Measurements from ENCODE around the gene SLC22A31.

Gene SLC22A31

GRCh38 chr16:89183975-89184676, 16.2 kb downstream of the SLC22A31 start:
- Histone ChIP-seq H3K27ac (ENCODE audit: low read length) (no peak overlapping the region), H3K4me1 (ENCODE audit: insufficient read depth, low read length) (no peaks in the 10 kb centered on the region), H3K27me3 (ENCODE audit: insufficient read depth, low read length) (no peaks in the 10 kb centered on the region), H3K36me3 (ENCODE audit: insufficient read depth, low read depth, low read length) (no peaks in the 10 kb centered on the region), H3K4me3 (ENCODE audit: low read length) (no peak overlapping the region), H3K9ac (ENCODE audit: low read depth, low read length) (no peak overlapping the region), H3K9me3 (ENCODE audit: insufficient read depth, low read depth, low read length) (no peaks in the 10 kb centered on the region)

- no peaks in the 10 kb centered on the region for H3K4me1 ChIP-seq (ENCODE audit: insufficient read depth, low read length)
- no peak overlapping the region for H3K9ac ChIP-seq (ENCODE audit: low read depth, low read length)
- H3K27me3 ChIP-seq (ENCODE audit: insufficient read depth, low read length), result no peaks in the 10 kb centered on the region
- no peaks in the 10 kb centered on the region for H3K36me3 ChIP-seq (ENCODE audit: insufficient read depth, low read depth, low read length)
- H3K27ac ChIP-seq (ENCODE audit: low read length), result no peak overlapping the region
- H3K4me3 ChIP-seq (ENCODE audit: low read length), result no peak overlapping the region
- no peaks in the 10 kb centered on the region for H3K9me3 ChIP-seq (ENCODE audit: insufficient read depth, low read depth, low read length)
Measured at GRCh38 chr16:89183463-89183862, 16.9 kb downstream of the SLC22A31 start.

- Histone ChIP-seq H3K9ac (ENCODE audit: low read depth, low read length) (no peak overlapping the region), H3K4me3 (ENCODE audit: low read length) (no peak overlapping the region), H3K36me3 (ENCODE audit: insufficient read depth, low read depth, low read length) (no peaks in the 10 kb centered on the region), H3K27ac (ENCODE audit: low read length) (no peak overlapping the region), H3K9me3 (ENCODE audit: insufficient read depth, low read depth, low read length) (no peaks in the 10 kb centered on the region), H3K4me1 (ENCODE audit: insufficient read depth, low read length) (no peaks in the 10 kb centered on the region), H3K27me3 (ENCODE audit: insufficient read depth, low read length) (no peaks in the 10 kb centered on the region)
Measured at GRCh38 chr16:89179656-89180315, 20.6 kb downstream of the SLC22A31 start.

DNA sequence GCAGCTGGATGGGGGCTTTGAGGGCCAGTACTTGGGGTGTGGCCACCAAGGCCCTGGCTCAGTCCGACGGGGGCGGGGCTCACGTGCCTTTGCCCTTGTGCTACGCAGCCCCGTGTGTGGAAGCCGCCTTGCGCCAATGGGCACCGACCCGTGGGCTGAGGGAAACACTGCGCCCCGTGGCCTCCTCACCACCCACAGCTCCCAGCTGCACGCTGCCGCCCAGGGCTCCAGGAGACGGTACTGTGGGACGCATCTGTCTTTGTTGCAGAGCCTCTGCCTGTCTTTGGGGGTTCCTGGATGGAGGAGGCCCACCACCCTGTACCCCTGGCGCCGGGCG, 21.2 kb downstream of the SLC22A31 start:
- Histone ChIP-seq H3K27ac (ENCODE audit: low read length) (no peak overlapping the region), H3K27me3 (ENCODE audit: insufficient read depth, low read length) (no peaks in the 10 kb centered on the region), H3K4me3 (ENCODE audit: low read length) (no peak overlapping the region), H3K9me3 (ENCODE audit: insufficient read depth, low read depth, low read length) (no peaks in the 10 kb centered on the region), H3K4me1 (ENCODE audit: insufficient read depth, low read length) (no peaks in the 10 kb centered on the region), H3K36me3 (ENCODE audit: insufficient read depth, low read depth, low read length) (no peaks in the 10 kb centered on the region), H3K9ac (ENCODE audit: low read depth, low read length) (no peak overlapping the region)

GRCh38 chr16:89178453-89179147, 21.7 kb downstream of the SLC22A31 start:
- Histone ChIP-seq H3K9me3 (ENCODE audit: insufficient read depth, low read depth, low read length) (no peaks in the 10 kb centered on the region), H3K36me3 (ENCODE audit: insufficient read depth, low read depth, low read length) (no peaks in the 10 kb centered on the region), H3K27me3 (ENCODE audit: insufficient read depth, low read length) (no peaks in the 10 kb centered on the region), H3K27ac (ENCODE audit: low read length) (no peak overlapping the region), H3K9ac (ENCODE audit: low read depth, low read length) (no peak overlapping the region), H3K4me3 (ENCODE audit: low read length) (no peak overlapping the region), H3K4me1 (ENCODE audit: insufficient read depth, low read length) (peaks cover 2% of the 10 kb centered on the region)

- H3K4me1 ChIP-seq (ENCODE audit: insufficient read depth, low read length), result peaks cover 5% of the 10 kb centered on the region
Measured at GRCh38 chr16:89177501-89177900, 22.8 kb downstream of the SLC22A31 start.

GRCh38 chr16:89176717-89177116, 23.6 kb downstream of the SLC22A31 start:
- Histone ChIP-seq H3K4me1 (ENCODE audit: insufficient read depth, low read length) (peaks cover 5% of the 10 kb centered on the region), H3K27me3 (ENCODE audit: insufficient read depth, low read length) (peaks cover 15% of the 10 kb centered on the region), H3K36me3 (ENCODE audit: insufficient read depth, low read depth, low read length) (no peaks in the 10 kb centered on the region), H3K9ac (ENCODE audit: low read depth, low read length) (no peak overlapping the region), H3K27ac (ENCODE audit: low read length) (no peak overlapping the region), H3K9me3 (ENCODE audit: insufficient read depth, low read depth, low read length) (no peaks in the 10 kb centered on the region), H3K4me3 (ENCODE audit: low read length) (no peak overlapping the region)

More at GRCh38 chr16:89177501-89177900, 22.8 kb downstream of the SLC22A31 start:
- Histone ChIP-seq H3K4me3 (ENCODE audit: low read length) (no peak overlapping the region), H3K36me3 (ENCODE audit: insufficient read depth, low read depth, low read length) (no peaks in the 10 kb centered on the region), H3K27me3 (ENCODE audit: insufficient read depth, low read length) (peaks cover 7% of the 10 kb centered on the region), H3K27ac (ENCODE audit: low read length) (no peak overlapping the region), H3K9ac (ENCODE audit: low read depth, low read length) (no peak overlapping the region), H3K9me3 (ENCODE audit: insufficient read depth, low read depth, low read length) (no peaks in the 10 kb centered on the region)

GRCh38 chr16:89176147-89176690, 24.1 kb downstream of the SLC22A31 start:
- Histone ChIP-seq H3K4me1 (ENCODE audit: insufficient read depth, low read length) (peaks cover 5% of the 10 kb centered on the region), H3K27me3 (ENCODE audit: insufficient read depth, low read length) (peaks cover 16% of the 10 kb centered on the region), H3K27ac (ENCODE audit: low read length) (no peak overlapping the region), H3K4me3 (ENCODE audit: low read length) (no peak overlapping the region), H3K9ac (ENCODE audit: low read depth, low read length) (no peak overlapping the region), H3K36me3 (ENCODE audit: insufficient read depth, low read depth, low read length) (no peaks in the 10 kb centered on the region), H3K9me3 (ENCODE audit: insufficient read depth, low read depth, low read length) (no peaks in the 10 kb centered on the region)

DNA sequence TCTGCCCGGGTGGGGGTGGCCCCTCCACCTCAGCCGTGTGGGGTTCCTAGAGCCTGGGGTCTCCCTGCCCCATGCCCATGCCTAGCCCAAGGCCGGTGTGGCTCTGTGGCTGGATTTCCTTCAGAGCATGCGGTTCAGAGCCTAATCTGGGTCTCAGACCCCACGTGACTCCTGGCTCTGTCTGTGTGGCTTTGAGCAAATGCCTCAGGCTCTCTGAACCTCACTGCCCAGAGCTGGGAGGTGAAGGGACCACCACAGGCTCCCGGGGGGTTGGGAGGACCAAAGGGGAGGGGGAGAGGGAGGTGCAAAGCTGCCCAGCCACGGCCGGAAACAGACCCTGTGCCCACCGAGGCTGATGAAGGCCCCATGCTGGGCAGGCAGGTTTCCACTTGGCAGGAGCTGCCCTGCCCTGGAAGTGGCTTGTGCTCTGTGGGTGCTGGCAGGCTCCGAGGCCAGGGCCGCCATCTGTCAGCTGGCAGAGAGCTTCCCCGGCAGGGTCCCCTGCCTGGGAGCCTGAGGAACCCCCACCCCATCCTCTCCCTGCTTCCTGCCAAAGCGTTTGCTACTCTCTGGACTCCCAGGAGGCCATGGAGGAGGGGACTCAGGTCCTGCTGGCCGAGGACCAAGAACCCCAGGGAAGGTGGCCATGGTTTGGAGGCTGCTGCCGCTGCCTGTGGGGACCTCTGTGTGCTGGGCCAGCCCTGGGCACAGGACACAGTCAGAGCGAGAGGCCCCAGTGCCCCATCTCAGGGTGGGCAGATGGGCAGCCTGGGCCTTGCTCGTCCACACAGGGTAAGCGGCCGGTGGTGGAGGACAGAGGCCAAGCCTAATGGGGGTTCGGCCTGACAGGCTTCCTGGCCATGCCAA, 24.8 kb downstream of the SLC22A31 start:
- Histone ChIP-seq H3K4me1 (ENCODE audit: insufficient read depth, low read length) (peaks cover 5% of the 10 kb centered on the region), H3K36me3 (ENCODE audit: insufficient read depth, low read depth, low read length) (no peaks in the 10 kb centered on the region), H3K9me3 (ENCODE audit: insufficient read depth, low read depth, low read length) (no peaks in the 10 kb centered on the region), H3K27me3 (ENCODE audit: insufficient read depth, low read length) (peaks cover 22% of the 10 kb centered on the region), H3K9ac (ENCODE audit: low read depth, low read length) (no peak overlapping the region), H3K27ac (ENCODE audit: low read length) (no peak overlapping the region), H3K4me3 (ENCODE audit: low read length) (no peak overlapping the region)

GRCh38 chr16:89174877-89175276, 25.5 kb downstream of the SLC22A31 start:
- Histone ChIP-seq H3K27ac (ENCODE audit: low read length) (no peak overlapping the region), H3K27me3 (ENCODE audit: insufficient read depth, low read length) (peaks cover 28% of the 10 kb centered on the region), H3K9me3 (ENCODE audit: insufficient read depth, low read depth, low read length) (no peaks in the 10 kb centered on the region), H3K9ac (ENCODE audit: low read depth, low read length) (no peak overlapping the region), H3K4me3 (ENCODE audit: low read length) (no peak overlapping the region), H3K36me3 (ENCODE audit: insufficient read depth, low read depth, low read length) (no peaks in the 10 kb centered on the region), H3K4me1 (ENCODE audit: insufficient read depth, low read length) (peaks cover 5% of the 10 kb centered on the region)

Data from iPS-20b (cell line).